GM21390 (cell line): ENCODE results near the gene GLB1L.
A peak's percentile ranks its signal among the peaks of the same experiment; 100 is the strongest.
"Not testable (repeated sequence)": the region's sequence is repeated elsewhere in the genome, so short reads cannot be mapped to it uniquely, and the experiment has no call there.

ENCODE experiments used
- ATAC-seq: cut with Tn5 transposase; IDR thresholded peaks from one replicate; pipeline ENCODE4 v1.9.1; 2021; ENCODE audit not compliant: unreplicated experiment

GLB1L gene

GRCh38 chr2:219209236-219210195 is 35.7 kb downstream of the GLB1L start:
- ATAC-seq = no peak

- ATAC-seq = no peak
These were observed 37.1 kb downstream of the GLB1L start for GRCh38 chr2:219207884-219208740.

- ATAC-seq = no peak
These were observed 37.9 kb downstream of the GLB1L start for GRCh38 chr2:219207134-219207883.

- ATAC-seq = peak; percentile 97
These were observed 38.7 kb downstream of the GLB1L start, which contains the start of gene ZFAND2B for GRCh38 chr2:219206328-219207133. ZFAND2B (plus strand) TSS chr2:219206782; CDS start chr2:219206988, 206 bp downstream.

GRCh38 chr2:219205981-219206327 is 39.3 kb downstream of the GLB1L start:
- ATAC-seq = no peak

- ATAC-seq = no peak
These were observed 40.1 kb downstream of the GLB1L start for GRCh38 chr2:219205165-219205538.

- no peak for ATAC-seq
These were observed 40.6 kb downstream of the GLB1L start for GRCh38 chr2:219204425-219205164.

- not testable (repeated sequence) for ATAC-seq
These were observed 43.9 kb downstream of the GLB1L start for GRCh38 chr2:219201331-219201730.

GRCh38 chr2:219200502-219201326 is 44.5 kb downstream of the GLB1L start:
- not testable (repeated sequence) for ATAC-seq

GRCh38 chr2:219199470-219200211 is 45.6 kb downstream of the GLB1L start:
- ATAC-seq = no peak

- ATAC-seq = no peak
These were observed 46.3 kb downstream of the GLB1L start for GRCh38 chr2:219198974-219199373.

GRCh38 chr2:219197388-219197787 is 47.9 kb downstream of the GLB1L start:
- ATAC-seq = no peak

- ATAC-seq = no peak
These were observed 58.3 kb downstream of the GLB1L start for GRCh38 chr2:219186754-219187456.
